ENCODE results near the gene CCDC50. TPM values are rescaled to one million over a fixed set of nuclear protein-coding genes. Genes with fewer than 3 reads are reported as not detected.

Gene CCDC50
- polyA plus RNA-seq, 1 donor (not counting 4 experiments of a cell fraction or from before 2014, with no cell fraction given) = 54.8 TPM

DNA sequence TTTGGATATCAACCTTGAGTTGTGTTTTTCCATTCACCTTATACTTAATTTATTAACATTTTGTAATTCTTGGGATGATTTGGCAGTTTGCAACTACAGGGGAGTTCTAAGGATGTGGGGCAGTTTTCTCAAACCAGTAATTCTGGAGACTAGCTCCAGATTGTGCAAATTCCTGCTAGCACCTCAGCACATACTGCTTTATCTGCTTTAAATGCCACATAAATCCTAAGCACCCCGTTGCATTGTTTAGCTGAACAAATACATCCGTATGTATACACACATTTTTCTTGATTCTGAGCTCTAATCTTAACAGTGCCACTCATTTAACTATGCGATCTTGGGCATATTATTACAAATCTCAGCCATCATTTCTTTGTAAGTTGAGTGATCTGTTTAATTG is 18.0 kb downstream of the CCDC50 start:
- Histone ChIP-seq H2AFZ (ENCODE audit: control insufficient read depth, low read length) (no peak overlapping the region), H3K9me1 (ENCODE audit: control insufficient read depth, extremely low read depth, insufficient read depth, low read length) (peaks cover 3% of the 10 kb centered on the region), H3K4me2 (ENCODE audit: control insufficient read depth, extremely low read depth, insufficient read depth, low read depth, low read length) (no peak overlapping the region), H3K27ac (ENCODE audit: control insufficient read depth, insufficient read depth, low read length) (no peak overlapping the region), H3K27me3 (ENCODE audit: control insufficient read depth, extremely low read depth, insufficient read depth, low read length) (no peaks in the 10 kb centered on the region), H3K4me1 (ENCODE audit: control insufficient read depth, extremely low read depth, insufficient read depth, low read length) (peaks cover 10% of the 10 kb centered on the region), H4K20me1 (ENCODE audit: control insufficient read depth, extremely low read depth, insufficient read depth, low read length) (no peaks in the 10 kb centered on the region), H3K9me3 (ENCODE audit: control insufficient read depth, low read depth, low read length) (no peaks in the 10 kb centered on the region), H3K4me3 (ENCODE audit: control insufficient read depth in 2 of 3, extremely low read depth in 1 of 3, insufficient read depth in 2 of 3, low read depth in 1 of 3, low read length in 3 of 3) (no peak overlapping the region), H3K79me2 (ENCODE audit: control insufficient read depth, insufficient read depth, low read length) (peaks cover 98% of the 10 kb centered on the region), H3K36me3 (ENCODE audit: control insufficient read depth in 2 of 2, extremely low read depth in 1 of 2, insufficient read depth in 2 of 2, low read length in 2 of 2) (no peaks in the 10 kb centered on the region), H3K9ac (ENCODE audit: control insufficient read depth, extremely low read depth, insufficient read depth, low read length) (no peak overlapping the region)
- TF ChIP-seq EZH2 (IDR thresholded peaks at IDR 0.05; ENCODE audit: low read length) = no peak
- TF ChIP-seq, protein P1, sequence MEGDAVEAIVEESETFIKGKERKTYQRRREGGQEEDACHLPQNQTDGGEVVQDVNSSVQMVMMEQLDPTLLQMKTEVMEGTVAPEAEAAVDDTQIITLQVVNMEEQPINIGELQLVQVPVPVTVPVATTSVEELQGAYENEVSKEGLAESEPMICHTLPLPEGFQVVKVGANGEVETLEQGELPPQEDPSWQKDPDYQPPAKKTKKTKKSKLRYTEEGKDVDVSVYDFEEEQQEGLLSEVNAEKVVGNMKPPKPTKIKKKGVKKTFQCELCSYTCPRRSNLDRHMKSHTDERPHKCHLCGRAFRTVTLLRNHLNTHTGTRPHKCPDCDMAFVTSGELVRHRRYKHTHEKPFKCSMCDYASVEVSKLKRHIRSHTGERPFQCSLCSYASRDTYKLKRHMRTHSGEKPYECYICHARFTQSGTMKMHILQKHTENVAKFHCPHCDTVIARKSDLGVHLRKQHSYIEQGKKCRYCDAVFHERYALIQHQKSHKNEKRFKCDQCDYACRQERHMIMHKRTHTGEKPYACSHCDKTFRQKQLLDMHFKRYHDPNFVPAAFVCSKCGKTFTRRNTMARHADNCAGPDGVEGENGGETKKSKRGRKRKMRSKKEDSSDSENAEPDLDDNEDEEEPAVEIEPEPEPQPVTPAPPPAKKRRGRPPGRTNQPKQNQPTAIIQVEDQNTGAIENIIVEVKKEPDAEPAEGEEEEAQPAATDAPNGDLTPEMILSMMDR (optimal IDR thresholded peaks at IDR 0.05 in 1 of 3, IDR thresholded peaks at IDR 0.05 in 1 of 3, conservative IDR thresholded peaks at IDR 0.05 in 1 of 3; ENCODE audit: extremely low read depth in 1 of 3, insufficient read depth in 2 of 3, low read length in 3 of 3) = no peak
- dilution Hi-C loops (cut with MboI; ENCODE audit: extremely low pct_ligation_motif_present, low sequenced_read_pairs) = no loop called here
- no peak for DNase-seq (ENCODE audit: low read depth, low spot score)
- no peak for FAIRE-seq

DNA sequence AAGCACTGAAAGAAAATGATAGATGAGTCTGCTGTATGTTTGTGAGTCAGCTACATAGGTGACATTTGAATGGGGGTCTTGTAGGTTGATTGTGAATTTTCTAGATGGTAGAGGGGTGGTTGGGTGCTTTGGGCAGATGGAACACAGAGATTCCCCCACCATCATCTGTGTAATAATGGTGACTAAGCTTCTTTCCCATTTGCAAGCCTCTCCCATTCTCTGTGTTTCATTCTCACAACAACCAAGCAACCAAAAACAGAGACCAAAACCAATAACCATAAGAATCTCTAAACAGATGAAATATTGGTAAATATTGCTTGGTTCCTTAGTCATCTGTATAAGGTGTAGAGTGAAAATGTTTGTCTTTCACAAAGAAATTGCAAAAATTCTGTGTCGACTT is 18.9 kb downstream of the CCDC50 start:
- H3K27ac ChIP-seq (ENCODE audit: control insufficient read depth, insufficient read depth, low read length) = no peak overlapping the region
- no peak overlapping the region for H3K9ac ChIP-seq (ENCODE audit: control insufficient read depth, extremely low read depth, insufficient read depth, low read length)
- no peak overlapping the region for H3K4me3 ChIP-seq (ENCODE audit: control insufficient read depth in 2 of 3, extremely low read depth in 1 of 3, insufficient read depth in 2 of 3, low read depth in 1 of 3, low read length in 3 of 3)
- H4K20me1 ChIP-seq (ENCODE audit: control insufficient read depth, extremely low read depth, insufficient read depth, low read length) = no peaks in the 10 kb centered on the region
- H3K36me3 ChIP-seq (ENCODE audit: control insufficient read depth in 2 of 2, extremely low read depth in 1 of 2, insufficient read depth in 2 of 2, low read length in 2 of 2) = no peaks in the 10 kb centered on the region
- H3K4me2 ChIP-seq (ENCODE audit: control insufficient read depth, extremely low read depth, insufficient read depth, low read depth, low read length) = no peak overlapping the region
- DNase-seq (ENCODE audit: low read depth, low spot score) (no peak), FAIRE-seq (peak; percentile 39)
- no peaks in the 10 kb centered on the region for H3K9me1 ChIP-seq (ENCODE audit: control insufficient read depth, extremely low read depth, insufficient read depth, low read length)
- H3K27me3 ChIP-seq (ENCODE audit: control insufficient read depth, extremely low read depth, insufficient read depth, low read length) = no peaks in the 10 kb centered on the region
- no peak for TF ChIP-seq EZH2 (IDR thresholded peaks at IDR 0.05; ENCODE audit: low read length)
- TF ChIP-seq, protein P1 (optimal IDR thresholded peaks at IDR 0.05 in 1 of 3, IDR thresholded peaks at IDR 0.05 in 1 of 3, conservative IDR thresholded peaks at IDR 0.05 in 1 of 3; ENCODE audit: extremely low read depth in 1 of 3, insufficient read depth in 2 of 3, low read length in 3 of 3) = no peak
- dilution Hi-C loops (cut with MboI; ENCODE audit: extremely low pct_ligation_motif_present, low sequenced_read_pairs) = no loop called here
- H3K9me3 ChIP-seq (ENCODE audit: control insufficient read depth, low read depth, low read length) = no peaks in the 10 kb centered on the region
- no peak overlapping the region for H2AFZ ChIP-seq (ENCODE audit: control insufficient read depth, low read length)
- peaks cover 98% of the 10 kb centered on the region for H3K79me2 ChIP-seq (ENCODE audit: control insufficient read depth, insufficient read depth, low read length)
- peaks cover 10% of the 10 kb centered on the region for H3K4me1 ChIP-seq (ENCODE audit: control insufficient read depth, extremely low read depth, insufficient read depth, low read length)
